Ammon's horn (tissue), 1 donor: ENCODE measurements around the gene DEPP1.

ENCODE experiments used
- DNase-seq: peaks from one replicate; pipeline ENCODE4 v3.0.0-alpha.2; 2016; ENCODE audit warnings: low spot score

The DEPP1 gene

DNA sequence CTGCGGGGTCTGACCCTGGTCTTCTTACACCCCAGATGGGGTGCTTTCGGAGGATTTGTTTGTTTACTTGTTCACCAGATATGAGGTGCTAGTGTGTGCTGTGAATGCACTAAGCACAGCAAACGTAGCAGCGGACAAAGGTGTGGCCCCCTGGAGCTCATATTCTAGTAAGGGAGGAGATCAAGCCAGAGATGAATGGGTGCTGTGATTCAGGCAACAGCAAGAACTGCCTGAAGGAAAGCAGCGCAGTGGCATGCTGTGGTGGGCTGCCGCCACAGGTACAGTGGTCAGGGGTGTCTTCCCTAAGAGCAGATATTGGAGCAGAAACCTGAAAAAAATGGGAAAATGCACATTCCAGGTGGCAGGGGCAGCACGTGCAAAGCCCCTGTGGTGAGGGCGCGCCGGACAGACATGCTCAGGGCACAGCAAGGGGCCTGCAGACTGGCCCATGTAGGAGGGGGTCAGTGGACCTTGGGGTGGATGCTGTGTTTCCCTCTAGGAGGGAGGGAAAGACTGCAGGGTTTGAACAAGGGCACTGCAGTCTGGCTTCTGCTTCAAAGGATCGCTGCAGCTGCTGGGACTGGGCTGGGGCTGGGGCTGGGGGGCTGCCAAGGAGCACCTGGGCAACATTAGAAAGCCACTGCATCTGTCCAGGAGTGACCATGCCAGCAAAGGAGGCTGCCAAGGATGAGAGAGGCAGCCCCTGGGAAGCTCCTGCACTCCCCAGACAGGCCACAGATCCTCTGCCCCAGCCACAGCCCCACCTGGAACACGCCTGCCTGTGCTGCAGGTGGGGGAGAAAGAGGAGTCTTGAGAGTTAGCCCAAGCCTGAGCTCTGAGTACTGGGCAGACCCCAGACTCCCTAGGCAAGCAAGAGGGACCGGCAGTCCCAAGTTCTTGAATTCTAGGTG, 927 bp upstream of the DEPP1 start:
- no peak for DNase-seq

DNA sequence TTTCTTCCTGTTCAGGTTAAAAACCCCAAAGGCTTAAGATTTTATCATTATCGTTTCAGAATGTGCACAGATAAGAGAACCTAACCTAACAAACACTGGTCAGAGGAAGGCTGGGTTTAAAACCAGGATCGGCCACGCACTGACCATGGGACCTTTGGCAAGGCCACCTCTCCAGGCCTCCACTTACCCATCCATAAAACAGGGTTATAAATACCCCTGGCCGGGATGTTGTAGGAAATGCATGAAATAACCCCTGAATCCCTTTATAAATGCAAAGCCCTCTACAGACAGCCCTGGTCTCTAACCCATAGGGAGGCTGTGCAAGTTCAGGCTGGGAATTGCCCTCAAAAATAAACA, 418 bp downstream of the DEPP1 start:
- DNase-seq: no peak

DNA sequence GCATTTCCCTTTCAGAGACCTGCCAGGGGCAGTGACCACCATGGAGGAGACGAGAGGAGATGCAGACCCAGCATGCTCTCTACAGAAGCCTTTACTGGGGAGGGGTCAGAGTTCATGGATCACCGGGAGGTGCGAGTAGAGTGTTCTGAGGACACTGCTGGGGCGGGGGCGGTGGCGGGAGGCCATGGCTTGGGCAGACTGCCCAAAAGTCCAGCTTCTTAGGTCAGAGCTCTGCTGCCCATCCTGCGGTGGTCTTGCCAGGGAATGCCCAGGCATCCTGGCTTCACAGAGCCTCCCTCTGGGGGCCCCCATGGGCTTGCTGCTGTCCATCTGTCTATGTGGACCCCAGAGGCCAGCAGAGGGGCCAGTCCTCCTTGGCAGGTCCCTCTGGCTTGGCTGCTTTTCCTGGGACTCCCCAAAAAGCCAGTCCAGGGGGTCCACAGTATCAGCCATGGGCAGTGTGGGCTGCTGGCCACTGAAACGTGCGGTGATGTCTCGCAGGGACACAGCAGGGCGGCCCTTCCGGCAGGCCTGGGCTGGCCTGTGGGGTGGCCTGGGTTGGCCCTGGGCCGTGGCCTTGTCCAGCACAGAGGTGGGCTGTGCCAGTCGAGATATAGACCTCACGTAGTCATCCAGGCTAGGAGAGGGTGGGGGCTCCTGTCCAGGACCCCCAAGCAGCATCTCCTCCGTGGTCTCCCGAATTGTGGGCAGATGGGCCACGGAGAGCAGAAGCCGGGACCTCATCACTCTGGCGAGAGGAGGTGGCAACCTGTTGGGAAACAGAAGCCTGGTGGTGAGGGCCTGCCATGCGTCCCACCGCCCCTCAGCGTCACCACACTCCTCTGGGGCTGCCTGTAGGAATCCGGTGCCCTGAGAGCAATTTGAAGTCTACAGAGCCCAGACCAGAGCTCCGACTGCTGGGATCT, 1.1 kb downstream of the DEPP1 start:
- DNase-seq: no peak

DNA sequence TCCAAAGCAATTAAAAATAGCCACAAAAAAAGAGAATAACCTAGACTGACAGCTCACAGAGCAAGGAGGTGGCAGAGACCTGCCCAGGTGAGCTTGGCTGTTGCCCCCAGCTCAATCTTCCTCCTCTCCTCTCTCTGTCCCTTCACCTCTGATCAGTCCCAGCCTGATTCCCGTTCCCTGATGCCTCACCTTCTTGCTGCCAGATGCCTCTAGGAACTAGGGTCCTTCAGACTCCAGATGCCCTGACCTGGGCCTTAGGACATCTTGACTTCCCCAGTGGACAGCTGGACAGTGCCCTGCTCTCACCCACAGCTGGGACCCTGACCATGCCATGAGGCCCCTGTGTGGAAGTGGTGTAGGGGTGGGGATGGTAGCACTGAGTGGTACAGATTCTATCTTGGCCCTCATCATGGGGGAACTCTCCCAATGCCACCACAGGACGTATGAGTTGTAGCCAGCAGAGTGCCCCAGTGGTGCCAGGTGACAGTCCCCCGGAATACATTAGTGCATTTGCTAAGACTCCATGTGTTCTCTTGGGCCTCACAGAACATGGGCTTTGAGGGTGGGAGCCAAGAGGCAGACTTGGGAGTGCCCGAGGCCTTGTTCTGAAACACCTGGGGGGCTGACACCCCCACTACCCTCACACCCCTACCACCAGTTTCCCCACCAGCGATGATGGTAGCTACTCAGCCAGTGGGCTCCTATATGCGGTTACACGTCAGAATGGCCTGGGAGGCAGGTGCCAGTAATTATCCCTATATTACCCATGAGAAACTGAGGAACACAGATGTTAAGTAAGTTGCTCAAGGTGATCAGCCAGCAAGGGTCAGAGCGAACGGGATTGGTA, 2.0 kb downstream of the DEPP1 start:
- DNase-seq: no peak

DNA sequence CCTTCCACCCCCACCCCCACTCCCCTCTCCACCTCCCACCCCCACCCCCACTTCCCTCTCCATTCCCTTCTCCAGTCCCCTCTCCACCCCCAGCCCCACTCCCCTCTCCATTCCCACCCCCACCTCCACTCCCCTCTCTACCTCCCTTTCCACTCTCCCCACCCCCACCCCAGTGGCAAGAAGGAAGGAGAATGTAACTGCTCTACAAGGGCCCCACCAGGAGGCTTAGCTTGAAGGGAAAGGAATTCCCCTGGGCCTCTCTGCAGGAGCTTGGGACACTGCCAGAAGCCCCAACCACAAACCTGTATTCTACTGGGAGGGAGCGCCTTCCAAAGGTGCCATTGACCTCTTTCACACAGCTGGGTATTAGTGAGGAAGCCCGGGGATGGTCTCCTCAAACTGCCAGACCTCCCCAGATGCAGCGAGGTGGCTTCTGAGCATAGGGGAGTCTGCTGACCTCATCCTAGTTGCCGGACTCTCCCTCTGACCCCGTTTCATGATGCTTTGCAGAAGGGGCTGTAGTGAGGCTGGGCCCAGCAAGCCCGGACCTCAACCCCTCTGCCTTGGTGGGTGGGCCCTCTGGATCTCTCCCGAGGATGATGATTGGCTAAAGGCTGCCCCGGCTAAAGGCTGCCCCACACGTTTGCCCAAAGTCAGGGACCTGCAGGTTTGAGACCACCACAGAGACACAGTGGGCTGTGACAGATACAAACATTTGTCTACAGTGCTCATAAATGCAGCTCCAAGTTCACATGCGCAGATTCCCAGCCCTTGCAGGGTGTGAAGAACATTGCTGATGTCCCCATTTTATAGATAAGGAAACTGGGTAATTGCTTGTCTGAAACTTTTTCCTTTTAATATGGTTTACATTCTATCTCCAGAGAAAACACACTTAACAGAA, 2.9 kb downstream of the DEPP1 start:
- DNase-seq: no peak

DNA sequence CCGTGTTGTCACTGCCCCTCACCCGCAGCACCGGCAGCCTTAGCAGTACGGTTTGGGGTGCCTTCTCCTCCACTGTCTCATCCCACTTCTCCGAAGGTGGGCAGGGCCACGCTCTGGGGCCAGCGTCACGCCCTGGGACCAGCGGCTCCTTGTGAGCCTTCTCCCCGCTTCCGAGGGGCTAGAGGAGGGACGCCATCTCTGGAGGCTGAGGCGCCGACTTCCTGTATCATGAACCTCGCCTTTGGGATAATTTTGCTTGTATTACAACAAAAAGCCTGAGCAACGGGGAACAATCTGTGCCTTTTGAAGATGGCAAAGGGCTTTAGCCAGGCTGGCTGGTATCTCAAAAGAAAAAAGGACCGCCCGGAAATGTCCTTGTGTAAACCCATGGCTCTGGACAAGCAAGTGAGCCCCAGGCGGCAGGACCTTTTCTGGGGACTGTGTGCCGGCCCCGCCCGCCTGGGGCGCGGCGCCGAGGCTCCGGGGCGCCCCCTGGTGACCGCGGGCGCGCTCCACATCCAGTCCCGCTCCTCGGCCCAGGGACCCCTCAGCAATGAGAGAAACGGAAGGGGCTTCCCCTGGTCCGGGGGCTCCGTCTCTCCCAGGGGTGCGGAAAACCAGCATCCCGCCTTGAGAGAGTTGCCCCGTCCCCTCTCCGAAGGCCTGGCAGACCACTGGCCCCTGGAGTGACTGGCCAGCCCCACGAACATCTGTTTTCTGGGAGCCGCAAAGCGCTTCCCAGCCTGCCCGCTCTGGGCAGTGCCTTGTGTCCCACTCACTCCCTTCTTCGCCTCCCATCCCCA, 3.8 kb downstream of the DEPP1 start:
- peak; percentile 74 for DNase-seq

DNA sequence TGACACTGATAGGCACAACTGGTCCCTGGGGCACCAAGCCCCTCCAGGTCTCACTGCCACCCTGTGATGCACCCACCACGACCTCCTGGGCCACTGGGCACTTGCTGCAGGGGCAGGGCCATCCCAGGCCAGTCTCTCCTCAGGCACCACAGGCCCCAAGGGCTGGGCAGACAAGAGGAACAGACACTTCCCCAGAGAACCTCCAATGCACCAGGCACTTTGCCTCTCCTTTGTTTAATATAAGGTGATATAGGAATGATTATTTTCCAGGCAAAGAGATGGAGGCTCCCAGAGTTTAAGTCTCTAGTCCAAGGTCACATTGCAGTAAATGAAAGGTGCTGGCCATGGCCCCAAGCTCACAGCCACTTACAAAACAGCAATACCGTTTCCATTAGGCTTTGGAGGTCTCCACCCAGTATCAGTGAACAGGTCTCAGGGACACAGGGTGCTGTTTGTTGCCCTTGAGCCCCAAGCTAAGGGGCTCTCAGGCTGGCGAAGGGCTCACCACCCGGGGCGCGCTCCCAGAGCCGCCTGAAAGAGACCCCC, 4.5 kb downstream of the DEPP1 start:
- DNase-seq: no peak

DNA sequence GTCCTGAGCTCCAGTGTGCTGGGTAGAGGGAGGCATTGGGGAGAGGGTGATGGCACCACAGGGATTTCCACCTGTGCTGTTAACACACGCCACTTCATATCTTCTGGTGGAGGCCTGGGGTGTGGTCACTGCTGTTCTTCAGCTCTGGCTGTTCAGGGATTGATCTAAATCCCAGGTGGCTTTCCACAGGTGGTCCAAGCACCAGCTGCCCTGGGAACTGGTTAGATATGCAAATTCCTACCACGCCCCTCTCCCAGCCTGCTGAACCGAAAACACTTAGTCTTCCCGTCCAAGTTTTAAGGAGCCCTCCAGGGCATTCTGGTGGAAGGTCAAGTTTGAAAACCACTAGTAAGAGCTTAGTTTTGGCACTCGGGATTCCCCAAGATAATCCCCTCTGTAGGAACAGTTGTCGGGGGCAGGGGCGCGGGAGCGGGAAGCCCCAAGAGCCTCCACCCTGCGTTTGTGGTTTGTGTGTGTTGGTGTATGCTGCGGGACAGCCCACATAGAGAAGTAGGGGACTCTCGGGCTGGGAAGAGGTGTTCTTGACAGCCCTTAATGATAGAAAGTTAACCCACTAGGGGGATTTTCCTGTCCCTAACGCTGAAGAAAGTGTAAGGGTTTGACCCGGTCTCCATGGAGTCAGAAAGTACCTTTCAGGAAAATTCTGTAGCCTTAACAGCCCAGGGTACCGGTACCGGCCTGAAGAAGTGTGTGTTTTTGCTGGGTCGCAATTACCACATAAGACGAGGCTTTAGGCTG, 5.1 kb downstream of the DEPP1 start:
- no peak for DNase-seq

DNA sequence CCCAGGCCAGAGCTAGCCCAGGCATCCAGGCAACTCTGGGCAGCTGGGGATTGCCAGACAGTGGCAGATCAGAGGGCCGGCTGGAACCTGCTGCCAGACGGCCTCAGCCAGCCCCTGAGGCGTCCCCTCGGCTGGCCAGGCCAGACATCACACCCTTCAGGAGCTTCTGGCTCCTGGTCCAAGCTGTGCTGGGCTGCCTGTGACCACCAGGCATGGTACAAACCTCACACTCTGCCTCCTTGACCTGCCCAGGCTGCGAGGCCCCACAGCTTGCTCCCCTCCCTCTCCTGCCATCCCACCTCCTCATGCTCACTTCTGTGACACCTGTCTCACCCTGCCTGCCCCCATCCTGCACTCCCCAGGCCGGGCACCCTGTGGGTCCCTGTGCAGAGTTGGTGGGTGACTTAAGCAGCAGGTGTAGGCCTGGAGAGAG, 5.7 kb downstream of the DEPP1 start:
- no peak for DNase-seq

DNA sequence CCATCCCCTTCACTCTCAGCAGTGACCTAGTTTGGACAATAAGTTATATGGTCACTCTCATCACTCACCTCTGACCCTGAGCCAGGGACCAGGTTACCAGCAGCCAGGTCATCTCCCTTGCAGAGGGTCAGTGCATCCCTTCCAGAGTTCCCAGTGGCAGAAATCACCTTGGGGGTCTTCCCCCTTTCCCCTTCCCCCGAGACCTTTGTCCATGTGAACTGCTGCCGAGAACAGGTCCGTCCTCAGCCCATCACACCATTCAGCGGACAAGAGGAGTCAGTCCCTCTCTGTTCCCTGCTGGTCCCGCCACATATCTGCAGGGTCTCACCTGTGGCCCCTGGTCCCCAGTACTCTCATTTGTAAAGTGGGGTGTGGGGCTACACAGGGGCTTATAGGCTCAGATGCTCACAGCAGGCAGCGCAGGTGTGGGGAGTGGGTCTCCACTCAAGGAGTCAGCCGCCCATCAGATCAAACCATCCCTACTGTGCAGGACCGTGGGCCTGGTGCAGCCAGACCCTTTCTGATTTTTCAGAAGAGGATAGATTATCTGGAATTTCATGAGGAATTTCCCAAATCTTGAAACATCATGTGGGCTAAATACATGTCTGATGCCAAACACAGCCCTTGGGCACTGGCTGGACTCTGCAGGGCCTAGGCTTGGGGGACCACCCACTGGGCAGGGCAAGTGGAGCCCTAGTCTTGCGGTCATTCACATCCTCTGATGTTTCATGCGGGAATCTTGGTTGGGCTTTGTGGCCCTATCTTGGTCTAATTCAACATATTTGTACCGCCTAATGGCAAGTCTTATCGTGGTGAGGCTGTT, 6.5 kb downstream of the DEPP1 start:
- no peak for DNase-seq

DNA sequence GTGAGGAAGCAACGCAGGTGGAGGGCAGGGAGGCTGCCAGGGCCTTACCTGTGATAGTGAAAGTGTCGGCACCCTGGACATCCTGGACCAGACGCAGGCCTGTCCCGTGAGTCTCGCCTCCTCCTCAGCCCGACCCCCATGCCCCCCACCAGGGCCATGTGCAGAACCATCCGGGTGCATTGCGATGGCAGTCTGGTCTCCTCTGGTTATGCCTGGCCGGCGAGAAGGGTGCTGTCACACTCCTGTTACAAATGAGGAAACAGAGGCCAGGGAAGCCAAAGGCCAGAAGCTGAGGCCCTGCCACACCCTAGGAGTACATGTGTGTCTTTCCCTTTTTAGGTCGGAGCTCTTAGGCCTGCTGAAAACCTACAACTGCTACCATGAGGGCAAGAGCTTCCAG, 7.2 kb downstream of the DEPP1 start:
- no peak for DNase-seq

DNA sequence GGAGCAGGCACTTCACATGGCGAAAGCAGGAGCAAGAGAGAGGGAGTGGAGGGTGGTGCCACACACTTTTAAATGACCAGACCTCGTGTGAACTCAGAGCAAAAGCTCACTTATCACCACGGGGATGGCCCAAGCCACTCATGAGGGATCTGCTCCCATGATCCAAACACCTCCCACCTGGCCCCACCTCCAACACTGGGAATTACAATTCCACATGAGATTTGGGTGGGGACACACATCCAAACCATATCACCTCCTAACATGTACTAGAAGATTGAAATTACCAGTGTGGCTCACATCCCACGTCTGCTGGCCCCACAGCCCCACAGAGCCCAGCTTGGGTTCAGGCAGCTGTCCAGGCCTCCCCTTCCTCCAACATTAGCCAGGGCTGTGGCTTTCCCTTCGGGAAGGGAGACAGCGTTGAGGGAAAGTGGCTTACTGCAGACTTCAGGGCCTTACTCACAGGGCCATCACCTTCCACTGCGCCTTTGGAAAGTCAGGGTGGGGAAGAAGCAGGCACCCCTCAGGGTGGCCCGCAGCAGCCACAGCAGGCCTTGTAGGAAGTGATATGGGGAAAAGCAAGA, 7.7 kb downstream of the DEPP1 start:
- no peak for DNase-seq

DNA sequence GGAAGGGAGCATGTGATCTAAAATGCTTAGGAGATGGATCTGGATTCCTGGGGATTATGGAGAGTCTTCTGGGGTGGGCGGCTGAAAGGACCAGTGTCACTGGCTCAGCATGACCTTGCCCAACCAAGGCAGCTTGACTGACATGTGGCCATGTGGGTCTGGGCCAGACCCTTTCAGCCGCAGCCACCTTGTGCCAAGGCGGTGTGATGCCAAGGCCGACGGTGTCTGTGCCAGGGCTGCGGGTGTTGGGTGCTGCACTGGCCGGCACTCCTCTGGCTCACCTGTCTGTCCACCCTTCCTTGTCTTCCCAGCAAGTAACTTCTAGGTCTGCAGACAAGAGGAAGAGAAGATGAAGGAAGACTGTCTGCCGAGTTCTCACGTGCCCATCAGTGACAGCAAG, 8.8 kb downstream of the DEPP1 start:
- no peak for DNase-seq

DNA sequence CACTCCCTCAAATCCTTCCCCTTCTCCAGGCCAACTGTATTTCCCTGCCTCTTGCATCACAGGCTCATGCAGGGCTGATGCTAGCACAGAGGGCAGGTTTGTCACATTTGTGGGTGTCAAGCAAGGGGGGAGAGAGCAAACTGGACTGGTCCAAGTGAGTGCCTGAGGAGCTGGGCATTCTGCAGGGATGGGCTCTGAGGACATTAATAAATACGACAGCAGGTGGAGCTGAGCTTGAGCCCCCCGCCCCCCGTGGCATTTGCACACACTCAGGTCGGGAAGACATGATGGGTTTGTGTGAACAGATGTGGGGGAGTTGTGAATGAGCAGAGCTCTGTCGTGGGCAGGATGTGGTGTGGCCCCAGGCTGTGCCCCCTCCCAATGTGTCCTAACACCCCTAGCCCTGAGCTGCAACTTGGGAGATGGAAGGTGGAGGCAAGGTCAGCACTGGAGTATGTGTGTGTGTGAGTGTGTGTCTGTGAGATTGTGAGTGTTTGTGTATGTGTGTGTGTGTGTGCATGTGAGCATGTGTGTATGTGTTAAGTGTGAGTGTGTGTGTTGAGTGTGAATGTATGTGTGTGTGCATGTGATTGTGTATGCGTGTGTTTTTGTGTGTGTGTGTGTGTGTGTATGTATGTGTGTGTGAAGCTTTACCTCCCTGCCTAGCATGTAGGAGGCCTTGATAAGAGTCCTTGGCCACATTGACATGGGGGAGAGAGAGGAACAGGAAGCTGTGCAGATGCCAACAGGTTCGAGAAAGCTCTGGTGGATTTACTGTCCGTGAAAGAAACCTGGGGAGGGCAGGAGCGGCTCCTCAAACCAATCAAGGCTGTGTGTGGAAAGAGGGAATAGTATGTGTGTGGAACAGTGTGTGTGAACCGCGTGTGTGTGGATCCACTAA, 9.9 kb downstream of the DEPP1 start:
- DNase-seq: no peak

DNA sequence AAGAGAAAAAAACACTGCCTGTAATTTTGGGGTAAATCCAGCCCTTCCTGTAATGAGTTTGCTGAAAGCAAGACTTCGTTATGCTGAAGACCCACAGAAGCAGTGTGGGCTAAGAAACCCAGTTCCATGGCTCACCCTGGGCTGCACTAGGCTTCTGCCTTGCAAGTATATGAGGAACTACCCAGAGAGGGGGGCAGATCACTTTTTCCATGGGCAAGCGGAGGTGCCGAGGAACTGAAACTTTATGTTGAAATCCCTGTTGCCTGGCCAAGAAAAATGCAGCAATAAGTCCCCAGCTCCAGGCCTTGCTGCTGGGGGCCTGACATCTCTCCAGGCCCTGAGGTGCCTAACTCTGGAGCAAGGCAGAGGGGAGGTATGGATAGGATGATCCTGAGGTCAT, 10.5 kb downstream of the DEPP1 start:
- DNase-seq: peak; percentile 73

DNA sequence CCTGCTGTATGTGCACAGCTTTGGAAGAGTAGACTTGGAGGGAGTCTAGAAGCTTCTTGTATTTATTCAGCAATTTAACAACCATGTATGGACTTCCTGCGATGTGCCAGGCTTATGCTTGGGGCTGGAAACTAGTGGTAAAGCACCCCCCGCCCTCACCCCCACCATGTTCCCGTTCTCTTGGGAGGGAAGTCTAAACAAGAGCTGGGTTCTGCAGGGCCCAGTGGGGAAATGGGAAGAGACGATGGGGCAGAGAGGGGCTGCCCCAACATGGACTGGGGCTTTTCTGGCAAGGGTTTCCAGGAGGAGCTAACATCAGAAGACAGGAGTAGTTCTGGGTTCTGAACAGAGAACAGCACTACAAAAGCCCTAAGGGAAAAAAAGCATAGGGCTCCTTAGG, 11.0 kb downstream of the DEPP1 start:
- DNase-seq: no peak
